HepG2 (cell line): Measurements from ENCODE around the gene YJEFN3.

Experiments
- TAF1 ChIP-seq: sonication (generic); formaldehyde crosslinking; IDR thresholded peaks from 2 replicates; pipeline ENCODE4 v1.4.0; 2020; ENCODE audit warnings: missing genetic modification reagents
- ZKSCAN1 ChIP-seq: fragments of 150-350 bp; IDR thresholded peaks from 2 replicates; pipeline ENCODE4 v1.6.1; 2014; ENCODE audit warnings: low read length

- TF ChIP-seq TAF1 (CRISPR knock-in tag) (no peak), ZKSCAN1 (no peak)
These were observed 29.9 kb downstream of the YJEFN3 start for GRCh38 chr19:19558636-19559035.
